Measurements from ENCODE around the gene RUFY3.

RUFY3 gene

DNA sequence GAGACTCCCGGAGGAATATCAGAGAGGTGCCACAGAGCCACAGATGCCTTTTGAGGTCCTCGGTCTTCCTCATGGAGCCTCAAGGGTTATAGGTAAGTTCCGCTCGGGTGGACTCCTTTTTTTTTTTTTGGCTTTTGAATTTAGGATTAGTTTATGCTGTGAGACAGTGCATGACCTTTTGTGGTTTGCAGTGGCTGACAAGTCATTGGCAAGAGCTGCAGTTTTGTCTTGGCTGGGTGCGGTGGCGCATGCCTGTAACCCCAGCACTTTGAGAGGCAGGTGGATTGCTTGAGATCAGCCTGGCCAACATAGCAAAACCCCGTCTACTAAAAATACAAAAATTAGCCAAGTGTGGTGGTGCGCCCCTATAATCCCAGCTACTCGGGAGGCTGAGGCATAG lies 122.4 kb downstream of the RUFY3 start:
- DNase-seq = no peak

DNA sequence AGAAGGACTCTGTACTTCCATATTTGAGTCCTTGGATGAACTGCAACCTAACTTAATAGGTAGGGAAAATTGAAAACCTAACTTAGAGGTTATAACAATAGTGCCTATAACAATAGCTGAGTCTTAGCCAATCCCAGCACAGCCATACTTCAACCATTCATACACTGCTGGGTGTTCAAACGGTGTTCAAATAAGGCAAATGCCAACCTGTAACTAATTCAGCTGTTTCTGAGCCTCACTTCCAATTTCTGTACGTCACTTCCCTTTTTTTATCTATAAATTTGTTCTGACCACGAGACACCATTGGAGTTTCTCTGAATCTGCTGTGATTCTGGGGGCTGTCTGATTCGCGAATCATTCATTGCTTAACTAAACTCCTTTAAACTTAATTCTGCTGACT lies 127.5 kb downstream of the RUFY3 start:
- DNase-seq = no peak

DNA sequence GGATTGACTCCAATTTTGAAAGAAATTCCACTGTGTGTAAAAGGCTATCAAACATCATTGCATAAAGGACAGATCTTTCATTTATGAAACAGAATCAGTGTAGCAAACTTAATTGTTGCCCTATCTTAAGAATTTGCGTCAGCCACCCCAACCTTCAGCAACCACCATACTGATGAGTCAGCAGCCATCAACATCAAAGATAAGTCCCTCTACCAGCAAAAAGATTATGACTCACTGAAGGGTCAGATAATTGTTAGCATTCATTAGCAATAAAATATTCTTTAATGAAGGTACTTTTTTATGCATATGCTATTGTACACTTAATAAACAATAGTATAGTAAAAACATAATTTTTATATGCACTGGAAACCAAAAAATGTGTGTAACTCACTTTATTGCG lies 133.7 kb downstream of the RUFY3 start:
- no peak for DNase-seq

Data from midbrain (tissue), 1 donor.